Left ventricle myocardium inferior (tissue), 1 donor: ENCODE data around the gene HYAL2. TPM values are rescaled to one million over a fixed set of nuclear protein-coding genes. Genes with fewer than 3 reads are reported as not detected.

Source experiments
- DNase-seq: peaks from one replicate; pipeline ENCODE4 v3.0.0-alpha.2; 2020
- H3K27ac ChIP-seq: fragments of 200-600 bp; replicated peaks from 2 replicates; pipeline ENCODE4 v1.8.0; 2021
- H3K27me3 ChIP-seq: fragments of 200-600 bp; 2 replicates; pipeline ENCODE4 v1.8.0; 2021; ENCODE audit warnings: low read depth
- H3K36me3 ChIP-seq: fragments of 200-600 bp; 2 replicates; pipeline ENCODE4 v1.8.0; 2021
- H3K4me1 ChIP-seq: fragments of 200-600 bp; 2 replicates; pipeline ENCODE4 v1.8.0; 2021
- H3K4me3 ChIP-seq: fragments of 200-600 bp; 2 replicates; pipeline ENCODE4 v1.8.0; 2021; ENCODE audit warnings: mild to moderate bottlenecking, moderate library complexity
- H3K9me3 ChIP-seq: fragments of 200-600 bp; replicated peaks from 2 replicates; pipeline ENCODE4 v1.8.0; 2021
- intact Hi-C: fragments of 100-400 bp; cut with micrococcal nuclease; formaldehyde crosslinking; loops from one replicate; pipeline ENCODE4 v1.11.0; 2022
- total RNA-seq: library from RNA; stranded (reverse); fragmentation: NEBNext Ultra II Directional; extraction: Animal tissue kit (Norgen Biotek cat#: 25700); gene quantifications from one replicate; pipeline ENCODE4 v1.2.1, GENCODE V29; 2021
- TF ChIP-seq, protein P1 (sequence below): fragments of 200-600 bp; IDR thresholded peaks from 2 replicates; pipeline ENCODE4 v1.8.0; 2021; ENCODE audit warnings: antibody characterized with exemption, mild to moderate bottlenecking, borderline replicate concordance
- donor health status: DM: no; HTN: yes; CAD: no; lungs with severe emphysema.

The HYAL2 gene
- total RNA-seq, 1 donor from 2014 or later = 38.9 TPM

DNA sequence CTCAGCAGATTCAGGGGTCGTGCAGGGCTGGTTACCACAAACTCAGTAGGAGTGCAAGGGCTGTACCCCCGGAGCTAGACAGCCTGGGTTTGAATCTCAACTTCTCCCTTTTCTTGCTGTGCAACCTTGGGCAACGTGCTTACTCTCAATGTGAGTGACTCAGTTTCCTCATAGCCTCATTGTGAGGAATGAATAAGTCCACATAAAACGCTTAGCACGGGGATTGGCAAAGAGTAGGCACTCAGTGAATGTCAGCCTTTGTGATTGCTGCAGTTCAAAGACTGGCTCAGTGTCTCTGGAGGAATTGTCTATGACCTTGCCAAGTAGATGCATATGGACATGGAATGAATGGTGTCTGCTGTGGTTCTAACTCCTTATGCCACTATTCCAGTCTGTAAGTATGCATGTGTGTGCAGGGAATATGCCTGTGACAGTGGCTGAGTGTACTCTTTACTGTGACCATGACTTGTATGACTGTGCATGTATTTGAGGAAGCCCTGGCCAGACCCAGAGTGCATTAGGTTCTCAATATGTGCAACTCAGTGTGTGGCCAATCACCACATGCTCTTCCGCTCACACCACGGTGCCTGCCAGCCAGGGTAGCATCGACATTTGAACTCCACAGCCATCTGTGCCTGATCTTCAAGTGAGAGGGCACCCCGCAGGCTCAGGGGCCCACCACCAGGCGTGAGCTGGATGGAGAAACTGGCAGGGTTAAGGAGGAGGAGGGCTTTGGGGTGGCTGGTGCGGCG lies 22.4 kb downstream of the HYAL2 start:
- peaks cover 58% of the 10 kb centered on the region for H3K4me1 ChIP-seq
- intact Hi-C loops = no loop called here
- TF ChIP-seq, protein P1, sequence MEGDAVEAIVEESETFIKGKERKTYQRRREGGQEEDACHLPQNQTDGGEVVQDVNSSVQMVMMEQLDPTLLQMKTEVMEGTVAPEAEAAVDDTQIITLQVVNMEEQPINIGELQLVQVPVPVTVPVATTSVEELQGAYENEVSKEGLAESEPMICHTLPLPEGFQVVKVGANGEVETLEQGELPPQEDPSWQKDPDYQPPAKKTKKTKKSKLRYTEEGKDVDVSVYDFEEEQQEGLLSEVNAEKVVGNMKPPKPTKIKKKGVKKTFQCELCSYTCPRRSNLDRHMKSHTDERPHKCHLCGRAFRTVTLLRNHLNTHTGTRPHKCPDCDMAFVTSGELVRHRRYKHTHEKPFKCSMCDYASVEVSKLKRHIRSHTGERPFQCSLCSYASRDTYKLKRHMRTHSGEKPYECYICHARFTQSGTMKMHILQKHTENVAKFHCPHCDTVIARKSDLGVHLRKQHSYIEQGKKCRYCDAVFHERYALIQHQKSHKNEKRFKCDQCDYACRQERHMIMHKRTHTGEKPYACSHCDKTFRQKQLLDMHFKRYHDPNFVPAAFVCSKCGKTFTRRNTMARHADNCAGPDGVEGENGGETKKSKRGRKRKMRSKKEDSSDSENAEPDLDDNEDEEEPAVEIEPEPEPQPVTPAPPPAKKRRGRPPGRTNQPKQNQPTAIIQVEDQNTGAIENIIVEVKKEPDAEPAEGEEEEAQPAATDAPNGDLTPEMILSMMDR = no peak
- no peaks in the 10 kb centered on the region for H3K27me3 ChIP-seq
- H3K4me3 ChIP-seq = peak overlapping the region; percentile 77
- DNase-seq = peak; percentile 24
- H3K27ac ChIP-seq = peak overlapping the region; percentile 97
- H3K36me3 ChIP-seq = peaks cover 10% of the 10 kb centered on the region
- H3K9me3 ChIP-seq = no peaks in the 10 kb centered on the region

DNA sequence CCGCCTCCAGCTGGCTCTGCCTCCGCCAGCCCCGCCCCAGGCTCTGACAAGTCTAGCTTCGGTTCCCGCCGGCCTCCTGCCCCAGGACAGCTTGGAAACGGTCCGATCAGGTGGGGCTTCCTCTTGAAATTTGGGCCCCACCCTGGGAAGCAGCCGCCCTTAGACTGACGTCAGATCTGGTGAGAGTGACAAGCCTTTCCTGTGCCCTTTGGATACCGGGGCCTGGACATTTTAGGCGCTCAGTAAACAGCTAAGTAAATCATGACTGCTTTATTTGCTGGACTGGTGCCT lies 23.0 kb downstream of the HYAL2 start:
- Histone ChIP-seq H3K4me1 (peaks cover 58% of the 10 kb centered on the region), H3K9me3 (no peaks in the 10 kb centered on the region), H3K36me3 (peaks cover 10% of the 10 kb centered on the region), H3K27ac (peak overlapping the region; percentile 97), H3K4me3 (peak overlapping the region; percentile 77), H3K27me3 (no peaks in the 10 kb centered on the region)
- TF ChIP-seq, protein P1 = no peak
- intact Hi-C loops = no loop called here
- DNase-seq = no peak

DNA sequence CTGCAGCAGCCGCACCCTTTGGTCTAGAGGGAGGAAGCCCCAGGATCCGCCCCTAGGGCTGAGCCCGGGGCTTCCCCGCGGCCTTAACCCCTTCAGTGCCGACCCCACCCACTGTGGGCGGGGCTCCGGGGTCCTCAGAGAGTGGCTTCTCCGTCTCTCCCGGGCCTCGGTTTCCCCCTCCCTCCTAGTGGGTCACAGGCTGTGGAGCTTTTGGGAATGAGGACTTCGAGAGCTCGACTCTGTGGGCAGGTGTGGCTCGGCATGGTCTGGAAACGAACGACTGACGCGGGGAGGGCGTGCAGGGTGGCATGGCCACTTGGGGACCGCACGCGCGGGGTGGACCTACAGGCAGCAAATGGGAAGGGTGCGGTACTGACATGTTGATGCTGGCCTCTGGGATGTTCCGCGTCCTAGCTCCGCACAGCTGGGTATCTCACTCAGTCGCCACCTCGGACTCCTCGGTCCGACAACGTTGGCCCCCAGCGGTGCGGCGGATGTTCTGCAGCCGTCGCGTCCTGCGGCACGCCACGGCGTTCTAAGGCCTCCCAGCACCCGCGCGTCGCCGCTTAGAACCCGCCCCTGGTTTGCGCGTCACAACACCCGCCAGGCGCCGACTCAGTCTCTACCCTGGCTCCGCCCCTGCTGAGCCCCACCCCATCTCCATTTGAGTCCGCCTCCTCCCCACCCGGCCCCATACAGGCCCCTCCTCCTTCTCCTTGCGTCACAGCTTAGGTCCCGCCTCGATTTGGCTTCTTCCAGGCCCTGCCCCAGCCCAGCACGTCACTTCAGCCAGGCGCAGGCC lies 23.5 kb downstream of the HYAL2 start, which contains the start of the genes HYAL3 and NAA80:
Gene HYAL3, minus strand, starts transcription at position 570 of the 802 bp plus-strand sequence. CDS start 3,803 bp downstream, outside the sequence.
Gene NAA80, minus strand, starts transcription at position 570 of the 802 bp plus-strand sequence. CDS start 1,942 bp downstream, outside the sequence.
- TF ChIP-seq, protein P1 = peak; percentile 58
- Histone ChIP-seq H3K4me3 (peak within 1 kb of the TSS; percentile 77), H3K9me3 (no peaks in the 10 kb centered on the region), H3K27ac (peak within 1 kb of the TSS; percentile 97), H3K27me3 (no peaks in the 10 kb centered on the region), H3K4me1 (peaks cover 58% of the 10 kb centered on the region), H3K36me3 (peaks cover 10% of the 10 kb centered on the region)
- intact Hi-C loops = no loop called here
- peak; percentile 99 for DNase-seq

DNA sequence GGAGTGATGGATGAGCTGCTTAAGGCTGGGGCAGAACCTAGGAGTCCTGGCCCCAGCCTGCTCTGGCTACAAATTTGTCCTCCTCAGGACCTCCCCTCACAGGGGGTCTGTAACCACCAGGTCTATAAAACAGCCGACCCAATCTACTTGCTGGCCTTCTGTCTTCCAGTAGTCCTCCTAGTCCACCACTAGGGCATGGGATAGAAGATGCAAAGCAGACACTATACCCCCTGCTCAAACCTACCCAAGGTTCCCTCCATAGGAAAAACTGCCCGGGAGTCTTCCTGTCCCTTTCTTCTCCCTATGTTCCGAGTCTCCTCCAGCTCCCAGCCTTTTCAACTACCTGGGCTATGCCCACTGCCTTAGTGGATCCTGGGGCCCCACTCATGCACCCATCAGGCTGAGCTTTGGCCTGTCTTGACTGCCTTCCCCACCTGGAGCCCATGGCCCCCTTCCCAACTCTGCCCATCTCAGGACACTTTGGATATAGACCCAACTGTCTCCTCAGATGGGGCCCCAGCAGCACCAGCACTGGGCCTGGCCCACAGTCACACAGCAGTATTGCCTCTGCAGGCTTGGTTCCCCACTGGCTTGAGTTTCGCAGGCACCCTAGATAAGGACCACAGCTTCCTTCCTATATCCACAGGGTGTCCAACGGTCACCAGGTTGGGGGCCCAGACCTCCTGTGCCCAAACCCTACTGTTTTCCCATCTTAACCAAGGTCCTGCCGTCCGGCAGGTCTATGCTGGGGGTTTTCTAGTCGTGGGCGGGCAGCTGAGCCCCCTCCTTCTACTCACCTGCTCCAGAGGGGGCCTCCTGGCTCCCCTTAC lies 24.4 kb downstream of the HYAL2 start:
- H3K4me1 ChIP-seq = peaks cover 56% of the 10 kb centered on the region

More for the DNA sequence above, 24.4 kb downstream of the HYAL2 start:
- Histone ChIP-seq H3K27ac (peak overlapping the region; percentile 97), H3K36me3 (peaks cover 10% of the 10 kb centered on the region), H3K4me3 (peak overlapping the region; percentile 77), H3K9me3 (no peaks in the 10 kb centered on the region), H3K27me3 (no peaks in the 10 kb centered on the region)
- DNase-seq = peak; percentile 16
- TF ChIP-seq, protein P1 = peak; percentile 21
- intact Hi-C loops = no loop called here
